HG02642 (cell line): ENCODE results near the gene GCGR.

ENCODE experiments used
- ATAC-seq: cut with Tn5 transposase; IDR thresholded peaks from one replicate; pipeline ENCODE4 v1.9.1; 2021; ENCODE audit warnings: mild to moderate bottlenecking; ENCODE audit not compliant: unreplicated experiment, poor library complexity

GCGR gene

GRCh38 chr17:81803728-81804558, at the start of gene GCGR:
GCGR (plus strand) TSS chr17:81804150; CDS start chr17:81809019, 4,869 bp downstream.
- no peak for ATAC-seq

DNA sequence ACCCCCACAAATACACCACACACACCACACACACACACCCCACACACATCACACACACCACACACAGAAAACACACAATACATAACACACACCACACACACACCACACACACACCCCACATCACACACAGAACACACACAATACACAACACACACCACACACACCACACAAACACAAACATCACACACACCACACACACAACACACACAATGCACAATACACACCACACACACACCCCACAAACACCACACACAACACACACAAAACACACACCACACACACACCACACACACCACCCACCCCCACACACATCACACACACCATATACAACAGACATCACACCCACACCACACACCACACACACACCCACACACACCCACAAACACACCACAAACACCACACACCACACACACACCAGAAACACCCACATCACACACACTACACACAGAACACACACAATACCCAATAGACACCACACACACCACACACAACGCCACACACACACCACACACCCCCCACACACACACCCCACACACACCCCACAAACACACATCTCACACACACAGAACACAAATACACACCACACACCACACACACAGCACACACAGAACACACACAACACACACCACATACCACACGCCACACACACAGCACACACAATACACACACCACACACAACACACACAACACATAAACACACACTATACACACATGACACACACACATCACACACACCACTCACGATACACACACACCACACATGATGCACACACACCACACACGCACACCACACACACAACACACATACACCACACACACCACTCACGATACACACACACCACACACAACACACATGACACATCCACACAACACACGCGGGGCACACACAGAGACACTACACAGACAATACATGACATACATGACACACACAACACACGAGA, 11.0 kb upstream of the GCGR start:
- ATAC-seq: no peak

DNA sequence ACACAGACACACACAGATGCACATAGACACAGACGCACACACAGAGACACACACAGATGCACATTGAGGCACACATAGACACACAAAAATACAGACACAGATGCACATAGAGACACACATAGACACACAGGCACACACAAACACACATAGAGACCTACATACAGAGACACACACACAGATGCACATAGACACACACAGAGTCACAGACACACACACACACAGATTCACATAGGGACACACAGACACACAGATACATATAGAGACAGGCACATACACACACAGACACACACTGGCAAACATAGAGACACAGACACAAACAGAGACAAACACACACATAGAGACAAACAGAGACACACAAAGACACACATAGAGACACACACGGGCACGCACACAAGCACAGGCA, 9.9 kb upstream of the GCGR start:
- ATAC-seq: no peak

GRCh38 chr17:81794509-81794908, 9.4 kb upstream of the GCGR start:
- no peak for ATAC-seq

DNA sequence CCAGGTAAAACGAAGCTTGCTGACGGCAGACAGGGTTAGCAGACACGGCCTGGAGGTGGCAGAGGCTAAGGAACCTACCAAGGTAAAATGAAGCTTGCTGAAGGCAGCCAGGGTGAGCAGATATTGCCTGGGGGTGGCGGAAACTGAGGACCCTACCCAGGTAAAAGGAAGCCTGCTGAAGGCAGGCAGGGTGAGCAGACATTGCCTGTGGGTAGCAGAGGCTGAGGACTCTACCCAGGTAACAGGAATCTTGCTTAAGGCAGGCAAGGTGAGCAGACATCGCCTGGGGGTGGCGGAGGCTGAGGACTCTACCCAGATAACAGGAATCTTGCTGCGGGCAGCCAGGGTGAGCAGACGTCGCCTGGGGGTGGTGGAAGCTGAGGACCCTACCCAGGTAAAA, 2.6 kb upstream of the GCGR start:
- ATAC-seq: no peak

DNA sequence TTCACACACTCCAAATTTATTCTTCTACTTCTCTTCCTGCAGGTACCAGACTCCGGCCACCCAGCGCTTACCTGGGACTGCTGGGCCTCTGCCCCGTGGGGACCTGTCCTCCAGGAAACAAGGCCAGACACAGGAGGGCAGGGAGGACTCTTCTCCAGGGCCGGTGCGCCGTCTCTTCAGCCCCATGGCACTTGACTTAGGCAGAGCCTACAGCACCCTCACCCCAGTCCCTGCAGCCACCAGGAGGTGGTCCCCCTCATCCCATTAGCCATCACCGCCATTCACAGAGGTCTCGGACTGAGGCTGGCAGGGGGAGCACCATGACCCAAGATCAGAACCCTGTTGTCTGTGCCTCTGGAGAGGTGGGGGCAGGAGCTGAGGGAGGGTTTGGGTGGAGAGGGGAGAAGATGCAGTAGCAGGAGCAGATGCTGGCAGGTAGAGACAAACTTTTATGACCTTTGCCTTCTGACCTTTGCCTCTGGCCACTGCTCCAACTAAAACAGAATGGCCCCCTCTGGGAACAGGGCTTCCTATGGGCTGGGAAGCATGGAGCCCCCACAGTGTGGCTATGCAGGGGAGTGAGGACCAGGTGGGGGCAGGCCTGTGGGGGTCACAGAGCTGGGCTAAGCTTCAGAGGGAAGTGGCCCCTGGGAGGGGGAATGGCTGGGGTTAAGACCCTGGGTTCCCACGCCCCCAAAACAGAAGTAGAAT, 1.7 kb upstream of the GCGR start:
- ATAC-seq: no peak

GRCh38 chr17:81802856-81803643, 900 bp upstream of the GCGR start:
- ATAC-seq: no peak

DNA sequence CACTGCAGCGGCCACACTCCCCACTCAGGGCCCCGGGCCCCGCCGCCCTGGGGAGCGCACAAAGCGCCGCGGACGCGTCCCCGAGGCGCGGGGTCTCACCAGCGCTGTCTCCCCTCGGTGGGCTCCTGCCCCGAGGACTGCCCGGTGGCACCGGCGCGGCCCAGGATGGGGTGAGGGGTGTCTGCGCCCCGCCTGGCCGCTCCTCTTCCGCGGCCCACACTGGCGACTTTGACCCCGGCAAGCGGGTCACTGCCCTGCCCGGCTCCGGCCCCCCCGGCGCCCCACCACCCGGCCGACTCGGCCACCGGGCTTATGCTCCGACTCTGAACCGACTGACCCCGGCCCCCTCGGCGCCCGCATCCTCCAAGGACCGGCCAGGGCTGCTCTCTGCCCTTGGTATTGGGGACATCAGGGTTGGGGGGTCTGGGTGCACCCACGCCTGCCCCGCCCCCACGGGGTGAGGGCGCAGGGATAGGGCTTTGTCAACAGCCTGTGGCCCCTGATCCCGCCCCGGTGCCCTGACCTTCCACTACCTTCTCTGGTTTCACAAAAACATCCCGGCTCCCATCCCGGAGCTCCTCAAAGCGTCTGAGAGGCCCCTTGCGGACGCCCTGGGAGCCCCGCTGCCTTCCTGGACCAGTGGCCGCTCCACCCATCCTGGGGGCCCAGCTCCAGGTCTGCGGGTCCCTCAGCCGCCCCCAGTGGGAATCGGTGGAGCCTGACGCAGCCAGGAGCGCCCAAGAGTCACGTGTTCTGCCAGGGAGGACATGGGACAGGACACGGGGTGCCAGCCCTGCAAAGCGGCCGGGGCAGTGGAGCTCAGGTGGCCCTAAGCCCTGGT, 829 bp downstream of the GCGR start:
- ATAC-seq: no peak

- ATAC-seq: no peak
Measured at GRCh38 chr17:81805707-81806460, 1.9 kb downstream of the GCGR start.

GRCh38 chr17:81806461-81807209, 2.7 kb downstream of the GCGR start:
- no peak for ATAC-seq

DNA sequence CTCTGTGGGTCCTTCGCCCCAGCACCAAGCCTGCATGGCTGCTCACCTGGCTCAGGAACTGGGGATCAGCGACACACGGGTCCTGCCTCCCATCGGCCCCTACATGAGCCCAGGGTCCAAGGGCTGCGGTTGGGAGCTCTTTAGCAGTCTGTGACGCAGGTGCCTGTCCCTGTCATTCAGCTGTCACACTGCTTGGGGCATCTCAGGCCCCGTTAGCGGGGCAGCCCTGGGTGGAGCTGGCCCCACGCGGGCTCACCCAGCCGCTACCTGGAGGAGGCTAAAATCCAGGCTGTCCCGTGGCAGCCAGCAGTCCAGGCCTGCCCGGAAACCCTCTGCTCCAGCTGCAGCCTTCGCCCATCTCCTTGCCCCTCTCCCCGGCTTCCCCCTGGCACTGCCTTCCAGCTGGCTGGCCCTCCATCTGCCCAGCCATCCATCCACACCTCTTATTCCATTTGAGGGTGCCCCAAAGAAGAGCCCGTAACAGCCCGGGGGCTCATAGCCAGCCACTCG, 3.3 kb downstream of the GCGR start:
- no peak for ATAC-seq

DNA sequence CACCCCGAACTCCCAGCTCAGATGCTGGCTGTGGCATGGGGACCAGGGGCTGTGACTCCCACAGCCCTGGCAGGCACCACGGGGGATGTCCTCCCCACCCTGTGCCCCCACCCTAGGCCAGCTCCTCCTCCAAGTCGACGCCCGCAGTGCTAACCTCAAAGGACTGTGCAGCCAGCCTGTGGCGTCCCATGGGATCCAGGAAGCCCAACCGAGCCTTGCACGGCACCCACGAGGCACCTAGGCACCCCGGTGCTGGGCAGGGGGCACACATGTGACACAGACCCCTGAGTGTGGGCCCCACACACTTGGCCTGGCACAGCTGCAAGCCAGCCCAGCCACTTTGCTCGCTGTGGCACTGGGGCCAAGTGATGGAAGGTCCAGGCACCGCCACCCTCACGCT, 3.9 kb downstream of the GCGR start:
- ATAC-seq: no peak

- ATAC-seq: no peak
Measured at GRCh38 chr17:81808778-81809555, 5.0 kb downstream of the GCGR start.

DNA sequence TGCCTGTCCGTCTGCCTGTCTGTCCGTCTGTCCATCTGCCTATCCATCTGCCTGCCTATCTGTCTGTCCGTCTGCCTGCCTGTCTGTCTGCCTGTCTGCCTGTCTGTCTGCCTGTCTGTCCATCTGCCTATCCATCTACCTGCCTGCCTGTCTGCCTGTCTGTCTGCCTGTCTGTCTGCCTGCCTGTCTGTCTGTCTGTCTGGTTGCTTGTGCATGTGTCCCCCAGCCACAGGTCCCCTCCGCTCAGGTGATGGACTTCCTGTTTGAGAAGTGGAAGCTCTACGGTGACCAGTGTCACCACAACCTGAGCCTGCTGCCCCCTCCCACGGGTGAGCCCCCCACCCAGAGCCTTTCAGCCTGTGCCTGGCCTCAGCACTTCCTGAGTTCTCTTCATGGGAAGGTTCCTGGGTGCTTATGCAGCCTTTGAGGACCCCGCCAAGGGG, 5.6 kb downstream of the GCGR start:
- ATAC-seq: no peak

- ATAC-seq: no peak
Measured at GRCh38 chr17:81810476-81810875, 6.5 kb downstream of the GCGR start.

DNA sequence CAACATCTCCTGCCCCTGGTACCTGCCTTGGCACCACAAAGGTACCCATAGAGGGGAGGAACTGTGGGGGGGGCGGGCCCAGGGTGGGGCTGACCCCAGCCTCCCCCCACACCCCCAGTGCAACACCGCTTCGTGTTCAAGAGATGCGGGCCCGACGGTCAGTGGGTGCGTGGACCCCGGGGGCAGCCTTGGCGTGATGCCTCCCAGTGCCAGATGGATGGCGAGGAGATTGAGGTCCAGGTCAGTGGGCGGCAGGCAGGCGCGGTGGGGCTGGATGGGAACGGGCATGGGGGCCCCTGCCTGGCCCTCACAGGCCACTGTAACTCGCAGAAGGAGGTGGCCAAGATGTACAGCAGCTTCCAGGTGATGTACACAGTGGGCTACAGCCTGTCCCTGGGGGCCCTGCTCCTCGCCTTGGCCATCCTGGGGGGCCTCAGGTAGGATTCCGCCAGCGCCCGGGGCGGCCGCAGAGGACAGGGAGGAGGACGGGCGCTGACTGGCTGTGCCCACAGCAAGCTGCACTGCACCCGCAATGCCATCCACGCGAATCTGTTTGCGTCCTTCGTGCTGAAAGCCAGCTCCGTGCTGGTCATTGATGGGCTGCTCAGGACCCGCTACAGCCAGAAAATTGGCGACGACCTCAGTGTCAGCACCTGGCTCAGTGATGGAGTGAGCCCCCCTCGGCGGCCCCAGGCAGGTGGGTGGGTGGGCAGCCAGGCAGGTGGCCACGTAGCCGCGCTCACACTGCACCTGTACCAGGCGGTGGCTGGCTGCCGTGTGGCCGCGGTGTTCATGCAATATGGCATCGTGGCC, 7.1 kb downstream of the GCGR start:
- no peak for ATAC-seq
